ENCODE measurements around the gene MICAL2.
A peak's percentile ranks its signal among the peaks of the same experiment; 100 is the strongest.

The MICAL2 gene

DNA sequence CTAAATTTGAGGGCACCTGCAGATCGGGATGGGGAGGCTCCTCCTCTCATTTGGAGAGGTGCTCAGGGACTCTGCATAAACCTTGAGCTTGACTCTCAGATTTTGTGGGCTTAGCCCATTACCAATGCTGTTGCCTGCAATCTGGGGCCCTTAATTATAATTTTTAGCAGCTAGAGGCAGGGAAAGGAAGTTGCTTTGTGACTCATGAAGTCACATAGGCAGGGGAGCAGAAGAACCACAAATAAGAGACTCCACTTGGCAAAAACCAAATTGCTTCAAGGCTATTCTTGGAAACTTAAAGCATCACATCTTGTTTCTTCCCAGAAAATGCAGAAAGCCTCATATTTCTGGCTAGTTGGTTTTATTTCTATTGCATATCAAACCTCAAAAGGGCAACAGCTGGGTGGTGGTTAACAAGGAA, 46.9 kb downstream of the MICAL2 start:
- no peak for DNase-seq

DNA sequence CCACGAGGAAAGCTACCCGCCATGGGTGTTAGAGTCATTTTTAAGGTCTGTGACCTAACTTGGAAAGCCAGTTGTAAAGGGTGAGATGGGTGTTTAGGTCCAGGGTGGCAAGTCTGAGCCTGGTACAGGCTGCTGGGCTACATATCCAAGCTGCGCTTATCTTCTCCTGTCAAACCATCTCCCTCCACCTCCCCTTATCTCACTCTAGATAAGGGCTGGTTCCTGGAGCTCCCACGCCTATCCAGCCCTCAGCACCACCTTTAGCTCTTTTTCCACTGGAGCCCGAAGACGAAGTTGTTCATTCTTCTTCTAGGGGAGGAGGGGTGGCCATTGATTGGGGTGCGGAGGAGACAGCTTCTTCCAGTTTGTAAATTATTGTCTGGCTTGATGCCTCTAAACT, 48.5 kb downstream of the MICAL2 start:
- DNase-seq: no peak

DNA sequence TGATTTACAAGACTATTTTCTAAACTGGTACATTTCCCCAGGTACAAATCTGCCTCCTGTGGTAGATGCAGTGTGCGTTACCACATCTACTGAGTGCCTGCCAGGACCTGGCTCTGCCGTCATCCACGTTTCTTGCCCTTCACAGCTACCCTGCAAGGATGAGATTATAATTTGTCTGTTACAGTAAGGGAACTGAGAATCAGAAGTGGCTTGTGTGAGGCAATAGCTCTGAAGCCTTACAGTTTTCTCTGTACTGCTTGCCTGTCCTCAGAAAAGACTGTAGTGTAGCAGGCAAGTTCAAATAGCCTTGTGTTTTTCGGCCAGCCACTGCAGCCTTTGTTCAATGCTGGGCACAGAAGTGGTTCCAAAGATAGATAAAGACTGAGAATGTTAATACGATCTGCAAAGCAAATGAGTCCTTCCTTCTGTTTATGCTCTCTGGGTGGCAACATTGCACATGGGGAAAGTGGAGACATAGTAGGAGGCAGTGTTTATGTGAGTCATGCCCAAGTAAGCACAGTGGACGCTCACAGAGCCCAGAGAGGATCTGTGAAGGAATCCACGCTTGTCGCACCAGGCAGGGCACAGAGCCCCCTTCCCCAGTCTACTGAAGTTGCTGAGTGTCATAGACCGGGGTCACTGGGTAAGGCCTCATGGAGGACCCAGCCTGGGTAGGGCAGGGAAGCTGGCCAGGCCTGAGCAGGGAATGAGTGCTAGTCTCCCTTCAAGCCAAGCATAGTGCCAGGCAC, 49.1 kb downstream of the MICAL2 start:
- DNase-seq: no peak

- DNase-seq: no peak
Observed at GRCh38 chr11:12160231-12160630, 49.8 kb downstream of the MICAL2 start.

DNA sequence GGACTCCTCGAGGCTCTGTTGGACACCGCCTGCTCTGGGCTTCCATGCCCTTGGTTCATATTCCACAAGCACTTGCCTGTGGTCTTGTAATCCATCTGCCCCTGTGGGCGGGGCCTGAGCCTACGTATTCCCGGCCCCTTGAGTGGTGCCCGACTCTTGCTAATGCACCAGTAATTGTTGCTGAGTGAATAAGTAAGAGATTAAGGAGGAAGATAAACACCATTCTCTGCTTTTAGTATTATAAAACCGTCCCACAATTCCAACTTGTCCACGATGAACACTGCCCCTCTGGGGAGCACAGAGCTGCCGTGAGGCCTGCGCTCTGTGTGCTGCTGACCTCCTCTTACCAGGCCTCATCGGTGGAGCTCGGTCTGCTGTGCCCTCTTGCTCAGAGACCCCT, 50.3 kb downstream of the MICAL2 start:
- no peak for DNase-seq

- no peak for DNase-seq
Observed at GRCh38 chr11:12161137-12161536, 50.7 kb downstream of the MICAL2 start.

DNA sequence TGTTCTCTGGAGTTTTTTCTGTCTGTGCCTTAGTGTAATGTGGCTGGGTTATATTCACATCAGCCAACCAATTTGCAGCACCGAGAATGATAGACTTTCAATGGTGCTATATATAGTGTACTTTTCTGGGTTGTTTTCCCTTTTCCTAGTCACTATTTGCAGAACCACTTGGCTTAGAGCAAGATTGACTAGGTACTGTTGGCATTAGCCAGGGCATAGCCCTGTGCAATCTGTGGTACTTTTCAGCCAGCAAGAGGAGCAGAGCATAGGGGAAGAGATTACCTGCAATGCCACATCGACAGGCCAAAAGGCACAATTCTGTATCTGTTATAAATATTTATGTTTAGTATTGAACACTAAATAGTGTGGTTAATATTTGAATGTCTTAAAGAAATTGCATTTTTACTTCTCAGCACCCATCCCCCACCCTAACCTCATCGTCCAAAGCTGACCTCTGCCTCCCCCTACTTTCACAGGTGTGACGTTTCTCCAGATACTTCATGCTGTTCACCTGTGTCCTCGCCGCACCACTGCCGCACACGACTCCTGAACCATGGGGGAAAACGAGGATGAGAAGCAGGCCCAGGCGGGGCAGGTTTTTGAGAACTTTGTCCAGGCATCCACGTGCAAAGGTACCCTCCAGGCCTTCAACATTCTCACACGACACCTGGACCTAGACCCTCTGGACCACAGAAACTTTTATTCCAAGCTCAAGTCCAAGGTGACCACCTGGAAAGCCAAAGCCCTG, 51.4 kb downstream of the MICAL2 start:
- no peak for DNase-seq

DNA sequence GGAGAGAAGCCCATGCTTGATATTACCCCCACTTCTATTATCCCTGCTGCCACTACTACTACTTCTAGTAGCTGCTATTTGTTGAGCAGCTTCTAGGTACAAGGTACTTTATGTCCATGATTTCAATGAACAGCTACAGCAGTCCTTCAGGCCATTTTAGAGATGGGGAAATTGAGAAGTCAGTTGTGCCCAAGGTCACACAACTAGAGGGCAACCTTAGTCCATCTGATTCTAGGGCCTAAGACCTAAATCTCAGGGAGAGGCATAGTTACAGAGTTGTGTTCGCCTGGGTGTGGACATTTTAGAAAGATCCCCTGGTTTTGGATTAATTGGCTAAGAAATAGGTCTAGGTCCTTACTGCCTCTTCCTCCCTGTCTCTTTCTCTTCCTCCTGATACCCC, 52.3 kb downstream of the MICAL2 start:
- DNase-seq: no peak

- no peak for DNase-seq
Observed at GRCh38 chr11:12163181-12163941, 53.0 kb downstream of the MICAL2 start.

DNA sequence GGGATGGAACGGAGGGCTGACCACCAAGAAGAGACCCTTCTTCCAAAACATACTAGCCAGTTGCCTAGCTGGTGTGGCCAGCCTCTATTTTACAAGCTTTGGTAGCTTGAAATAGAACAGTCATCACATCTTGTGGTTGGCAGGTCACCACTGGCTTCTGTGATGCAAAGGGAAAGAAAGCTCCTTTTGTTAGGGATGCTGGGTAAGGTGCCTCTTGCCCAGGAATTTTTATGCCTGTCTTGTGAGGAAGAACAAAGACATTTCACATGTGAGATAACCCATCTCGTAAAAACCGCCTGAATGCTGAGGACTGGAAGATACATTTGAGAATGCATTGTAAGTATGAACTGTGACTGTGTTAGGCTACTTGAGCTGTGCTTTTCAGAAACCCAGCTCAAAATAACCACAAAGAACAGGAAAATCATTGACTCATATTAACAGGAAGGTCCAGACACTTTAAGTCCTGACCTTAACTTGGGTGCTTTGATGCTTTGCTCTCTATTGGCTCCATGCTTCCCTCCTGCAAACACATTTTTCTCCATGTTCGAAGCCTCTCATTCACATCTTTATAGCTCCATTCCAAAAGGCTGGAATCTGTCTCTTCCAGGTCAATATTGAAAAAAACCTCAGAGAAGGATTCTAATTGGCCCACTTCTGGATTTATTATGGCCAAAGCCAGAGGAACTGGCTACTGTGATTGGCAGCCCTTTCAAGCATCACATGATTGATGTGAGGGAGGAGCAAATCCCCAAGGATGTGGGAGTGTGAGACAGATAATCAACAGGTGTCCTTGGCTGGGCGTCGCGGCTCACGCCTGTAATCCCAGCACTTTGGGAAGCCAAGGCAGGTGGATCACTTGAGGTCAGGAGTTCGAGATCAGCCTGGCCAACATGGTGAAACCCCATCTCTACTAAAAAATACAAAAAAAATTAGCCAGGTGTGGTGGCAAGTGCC, 53.9 kb downstream of the MICAL2 start:
- no peak for DNase-seq

DNA sequence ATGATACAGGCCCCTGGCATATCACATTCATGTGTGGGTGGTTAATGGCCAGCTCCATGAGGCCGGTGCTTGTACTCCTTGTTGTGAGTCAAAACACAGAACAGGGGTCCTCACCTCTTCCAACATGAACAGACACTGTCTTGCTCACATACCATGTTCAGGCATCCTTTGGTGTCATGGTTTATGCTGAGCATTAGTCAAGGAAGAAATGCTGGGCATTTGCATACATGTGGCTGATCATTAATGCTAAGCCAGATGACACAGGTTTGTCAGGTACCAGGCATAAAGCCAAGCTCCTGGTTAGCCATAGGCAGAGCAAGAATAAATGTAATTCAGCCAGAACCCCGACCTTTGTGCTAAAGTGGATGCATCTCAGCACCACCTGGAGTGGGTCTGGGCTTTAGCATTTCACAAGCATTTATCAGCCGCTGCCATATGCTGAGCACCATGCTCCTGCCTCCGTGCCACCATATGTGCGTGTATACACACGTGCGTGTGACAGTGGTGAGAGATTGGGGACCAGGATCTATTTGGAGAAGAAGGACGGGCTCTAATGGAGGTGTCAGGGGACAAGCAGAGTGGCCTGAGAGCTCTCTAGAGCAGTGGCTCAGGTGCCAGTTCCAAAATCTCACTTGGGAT, 55.0 kb downstream of the MICAL2 start:
- no peak for DNase-seq

DNA sequence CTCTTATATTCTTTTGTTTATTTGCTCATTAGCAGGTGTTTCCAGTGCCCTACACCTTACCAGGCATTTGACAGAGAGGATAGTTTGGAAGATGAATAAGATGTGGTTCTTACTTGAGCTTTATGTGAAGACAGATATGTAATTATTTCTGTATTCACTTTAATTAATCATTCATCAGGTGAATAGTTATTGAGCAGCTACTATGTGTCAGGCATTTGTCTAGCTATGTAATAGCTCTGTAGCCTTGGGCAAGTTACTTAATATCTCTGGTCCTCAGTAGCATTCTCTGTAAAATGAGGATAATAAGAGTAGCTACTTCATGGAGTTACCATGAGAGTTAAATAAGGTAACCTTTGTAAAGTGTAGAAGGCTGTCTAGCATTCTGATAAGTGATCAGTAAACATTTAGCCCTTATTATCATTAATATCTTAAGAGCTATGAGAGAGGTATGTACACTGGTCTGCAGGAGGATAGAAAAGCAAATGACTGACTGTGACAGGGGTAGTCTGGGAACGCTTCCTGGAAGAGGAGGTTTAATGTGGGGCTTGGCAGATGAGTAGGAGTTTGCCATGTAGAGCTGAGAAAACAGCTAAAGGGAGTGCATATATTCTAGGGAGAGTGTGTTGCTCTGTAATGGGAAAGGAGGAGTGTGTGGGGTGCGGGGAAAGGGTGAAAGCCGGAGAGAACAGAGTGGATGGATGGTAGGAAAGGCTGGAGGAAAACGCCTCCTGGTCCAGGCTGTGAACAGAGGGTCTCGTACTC, 56.1 kb downstream of the MICAL2 start:
- DNase-seq: no peak

GRCh38 chr11:12167061-12168000, 56.9 kb downstream of the MICAL2 start:
- DNase-seq: no peak

DNA sequence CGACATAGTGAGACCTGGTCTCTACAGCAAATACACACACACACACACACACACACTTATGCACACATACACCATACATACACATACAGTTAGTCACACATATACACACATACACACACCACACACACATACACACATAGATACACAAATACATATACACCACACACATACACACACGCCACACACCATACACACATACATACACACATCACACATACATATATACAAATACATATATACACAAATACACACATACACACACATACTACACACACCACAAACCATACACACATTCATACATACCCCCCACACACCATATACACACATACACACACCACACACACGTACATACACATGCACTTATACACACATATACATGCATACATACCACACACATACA, 57.7 kb downstream of the MICAL2 start:
- DNase-seq: no peak

DNA sequence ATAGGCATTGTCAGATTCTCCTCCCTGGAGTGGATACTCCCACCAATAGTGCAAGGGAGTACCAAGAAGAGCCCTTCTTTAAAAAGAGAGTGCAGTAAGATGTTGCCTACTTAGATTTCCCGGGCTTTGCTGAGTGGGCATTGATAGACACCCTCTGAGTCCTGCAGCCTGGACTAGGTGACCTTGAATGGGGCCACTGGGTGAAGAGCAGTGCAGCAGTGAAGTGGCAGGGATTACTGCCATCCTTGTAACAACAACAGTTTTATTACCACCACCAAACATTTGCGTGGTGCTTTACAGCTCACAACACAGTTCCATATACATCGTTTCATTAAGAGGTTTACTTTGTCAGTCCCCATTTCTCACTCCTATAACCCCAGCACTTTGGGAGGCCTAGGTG, 59.4 kb downstream of the MICAL2 start:
- DNase-seq: no peak

DNA sequence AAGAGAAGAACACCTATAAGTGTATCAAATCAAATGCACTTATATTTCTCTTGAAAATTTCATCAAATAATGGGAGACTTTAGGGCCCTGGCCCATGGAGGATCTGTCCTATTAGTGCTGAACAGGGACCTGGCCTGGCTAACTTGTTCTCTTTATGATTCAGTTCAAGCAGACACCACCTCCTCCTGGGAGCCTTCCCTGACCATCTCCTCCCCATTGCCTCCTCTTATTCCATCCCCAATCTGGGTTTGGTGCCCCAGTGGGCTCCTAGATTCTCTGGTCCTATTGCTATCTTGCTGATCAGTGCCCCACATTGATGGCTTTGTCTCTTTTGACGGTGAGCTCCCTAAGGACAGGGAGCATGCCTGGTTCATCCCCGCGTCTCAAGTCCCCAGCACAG, 60.1 kb downstream of the MICAL2 start:
- no peak for DNase-seq

GRCh38 chr11:12170984-12171383, 60.6 kb downstream of the MICAL2 start:
- peak in 1 of 2 experiments; percentile 37 for DNase-seq

DNA sequence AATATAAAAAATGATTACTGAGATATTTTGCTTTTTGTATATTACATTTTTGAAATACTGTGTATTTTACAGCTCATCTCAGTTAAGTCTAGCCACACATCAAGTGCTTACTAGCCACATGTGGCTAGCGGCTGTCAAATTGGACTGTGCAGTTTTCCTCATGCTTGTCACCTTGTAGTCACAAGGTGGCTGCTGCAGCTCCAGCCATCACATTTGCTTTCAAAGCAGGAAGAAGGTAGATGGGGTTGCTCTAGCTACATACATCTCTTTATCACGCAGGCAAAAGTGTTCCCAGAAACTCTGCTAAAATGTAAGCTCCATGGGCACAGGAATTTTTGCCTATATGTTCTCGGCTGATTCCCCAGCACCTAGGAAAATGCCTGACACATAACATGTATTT, 61.5 kb downstream of the MICAL2 start:
- DNase-seq: no peak

- no peak for DNase-seq
Observed at GRCh38 chr11:12172493-12173013, 62.2 kb downstream of the MICAL2 start.

DNA sequence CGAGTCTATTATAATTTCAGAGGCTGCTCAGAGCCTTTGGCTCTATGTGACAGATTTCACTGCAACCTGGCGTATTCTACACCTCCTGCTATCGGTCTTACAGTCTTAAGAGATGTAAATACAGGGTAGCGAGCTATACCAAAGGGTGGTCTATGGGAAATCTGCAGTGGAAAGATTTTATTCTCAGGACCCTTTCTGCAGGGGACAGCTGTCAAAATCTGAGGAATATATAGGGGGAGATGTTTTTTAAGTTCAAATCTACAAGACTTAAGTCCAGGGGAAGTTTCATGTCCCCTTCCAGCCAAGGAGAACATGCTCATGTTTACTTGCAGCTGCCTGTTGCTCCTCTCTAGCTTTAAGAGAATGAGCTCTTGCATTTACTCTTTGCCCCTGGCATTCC, 62.7 kb downstream of the MICAL2 start:
- DNase-seq: no peak

All from NCI-H446 (cell line).